ENCODE measurements around the gene BSDC1.

- TF ChIP-seq CTCF (IDR thresholded peaks at IDR 0.05) (no peak), POLR2A (IDR thresholded peaks at IDR 0.05) (no peak), EP300 (IDR thresholded peaks at IDR 0.05) (no peak)
Measured at GRCh38 chr1:32336591-32336932, 57.7 kb downstream of the BSDC1 start.

Data from suprapubic skin (tissue), 3 donors.